ENCODE data around the gene FAM107B.
"Not testable (repeated sequence)": the region's sequence is repeated elsewhere in the genome, so short reads cannot be mapped to it uniquely, and the experiment has no call there.

Gene FAM107B

DNA sequence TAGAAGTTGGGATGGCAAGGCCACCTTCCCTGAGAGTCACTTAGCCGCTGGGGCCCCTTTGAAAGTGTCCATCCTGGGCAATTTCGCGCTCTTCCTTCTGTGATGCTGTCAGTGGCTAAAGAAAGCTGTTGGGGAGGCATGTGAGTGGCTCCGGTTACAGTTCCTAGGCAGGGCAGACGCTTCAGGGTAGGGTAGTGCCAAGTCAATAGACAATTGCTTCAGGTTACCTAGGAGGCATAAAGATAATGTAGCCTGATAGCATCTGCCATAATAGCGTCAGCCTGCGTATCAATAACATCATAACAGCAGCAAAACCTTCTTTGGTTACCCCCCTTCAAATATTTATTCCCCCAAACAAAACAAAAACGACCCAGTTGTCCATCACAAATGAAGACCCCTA is at the start of gene FAM107B:
Gene FAM107B, minus strand, starts transcription at position 101 of the 400 bp plus-strand sequence. CDS start 234 bp downstream, outside the sequence.
- no peaks in the 10 kb centered on the region for H3K27me3 Mint-ChIP-seq
- no peaks in the 10 kb centered on the region for H3K9me3 Mint-ChIP-seq
- peaks cover 6% of the 10 kb centered on the region for H3K4me1 Mint-ChIP-seq
- H3K4me3 Mint-ChIP-seq: no peak within 1 kb of the TSS
- no peak for DNase-seq
- no peak for ATAC-seq
- H3K27ac Mint-ChIP-seq: no peak within 1 kb of the TSS

DNA sequence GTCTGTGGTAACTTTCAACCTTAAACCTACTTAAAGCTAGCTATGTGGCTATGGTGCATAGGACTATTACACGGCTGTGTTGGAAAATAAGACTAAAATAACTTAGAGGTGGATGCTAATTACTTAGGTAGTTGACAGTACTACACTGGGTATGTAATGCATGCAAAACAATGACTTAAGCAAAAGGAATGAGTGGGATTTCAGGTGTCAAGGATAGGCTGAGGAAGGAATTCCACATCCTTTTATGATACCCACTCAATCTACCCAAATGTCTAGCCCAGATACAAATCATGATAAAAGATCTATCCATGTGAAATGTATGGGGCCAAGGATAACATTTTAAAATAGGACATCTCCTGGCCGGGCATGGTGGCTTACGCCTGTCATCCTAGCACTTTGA is 49.3 kb upstream of the FAM107B start:
- Mint-ChIP-seq H3K9me3 (no peaks in the 10 kb centered on the region), H3K4me1 (peaks cover 11% of the 10 kb centered on the region), H3K4me3 (no peak overlapping the region), H3K27me3 (peaks cover 7% of the 10 kb centered on the region), H3K27ac (no peak overlapping the region)
- DNase-seq: no peak
- no peak for ATAC-seq

- Mint-ChIP-seq H3K4me3 (no peak overlapping the region), H3K27ac (peak overlapping the region; percentile 64 to 72)
- peak in 1 of 2 donors; percentile 34 for DNase-seq
Measured at GRCh38 chr10:14822879-14823755, 48.4 kb upstream of the FAM107B start.

DNA sequence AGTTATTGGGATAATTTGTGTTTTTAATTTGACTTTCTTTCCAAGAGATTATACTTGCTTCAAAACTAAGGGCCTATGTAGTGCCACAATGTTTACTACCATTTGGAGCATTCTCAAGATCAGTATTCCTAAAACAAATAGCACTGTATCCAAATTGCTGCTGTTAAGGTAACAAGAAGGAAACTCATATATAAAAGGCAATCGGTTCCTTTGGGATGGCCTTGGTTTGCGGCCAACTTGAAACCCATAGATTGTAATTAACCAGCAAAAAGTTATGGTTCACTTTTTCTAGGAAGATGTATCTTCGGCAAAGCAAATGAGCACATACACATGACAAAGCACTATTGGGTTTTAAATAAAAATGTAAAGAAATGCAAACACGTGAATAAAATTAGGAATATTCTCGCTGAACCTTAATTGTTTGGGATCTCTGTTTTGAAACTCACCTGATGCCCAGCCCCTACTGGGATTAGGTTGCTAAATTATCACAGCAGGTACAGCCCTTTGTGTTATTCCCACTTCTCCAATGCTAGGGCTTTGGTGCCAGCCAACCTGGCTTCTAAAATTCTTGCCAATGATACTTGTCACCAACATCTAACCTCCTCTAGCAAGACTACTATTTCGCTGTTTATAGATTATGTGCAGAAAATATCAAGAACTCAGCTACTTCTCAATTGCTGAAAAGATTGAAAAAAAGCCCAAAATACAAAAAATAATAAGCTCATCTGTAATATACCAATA is 47.1 kb upstream of the FAM107B start:
- DNase-seq (no peak), ATAC-seq (no peak)
- H3K27ac Mint-ChIP-seq: no peak overlapping the region
- peaks cover 11% of the 10 kb centered on the region for H3K4me1 Mint-ChIP-seq
- no peaks in the 10 kb centered on the region for H3K9me3 Mint-ChIP-seq
- H3K4me3 Mint-ChIP-seq: no peak overlapping the region
- H3K27me3 Mint-ChIP-seq: peaks cover 7% of the 10 kb centered on the region

More at GRCh38 chr10:14822879-14823755, 48.4 kb upstream of the FAM107B start:
- Mint-ChIP-seq H3K4me1 (peaks cover 11% of the 10 kb centered on the region), H3K27me3 (peaks cover 7% of the 10 kb centered on the region), H3K9me3 (no peaks in the 10 kb centered on the region)
- peak; percentile 66 for ATAC-seq

- peaks cover 4% of the 10 kb centered on the region for H3K27me3 Mint-ChIP-seq
- no peak for ATAC-seq
- H3K4me1 Mint-ChIP-seq: peaks cover 11% of the 10 kb centered on the region
- H3K9me3 Mint-ChIP-seq: no peaks in the 10 kb centered on the region
- no peak overlapping the region for H3K4me3 Mint-ChIP-seq
- DNase-seq: no peak
- H3K27ac Mint-ChIP-seq: peak overlapping the region in 1 of 2 donors; percentile 61
Measured at GRCh38 chr10:14820775-14821154, 46.1 kb upstream of the FAM107B start.

DNA sequence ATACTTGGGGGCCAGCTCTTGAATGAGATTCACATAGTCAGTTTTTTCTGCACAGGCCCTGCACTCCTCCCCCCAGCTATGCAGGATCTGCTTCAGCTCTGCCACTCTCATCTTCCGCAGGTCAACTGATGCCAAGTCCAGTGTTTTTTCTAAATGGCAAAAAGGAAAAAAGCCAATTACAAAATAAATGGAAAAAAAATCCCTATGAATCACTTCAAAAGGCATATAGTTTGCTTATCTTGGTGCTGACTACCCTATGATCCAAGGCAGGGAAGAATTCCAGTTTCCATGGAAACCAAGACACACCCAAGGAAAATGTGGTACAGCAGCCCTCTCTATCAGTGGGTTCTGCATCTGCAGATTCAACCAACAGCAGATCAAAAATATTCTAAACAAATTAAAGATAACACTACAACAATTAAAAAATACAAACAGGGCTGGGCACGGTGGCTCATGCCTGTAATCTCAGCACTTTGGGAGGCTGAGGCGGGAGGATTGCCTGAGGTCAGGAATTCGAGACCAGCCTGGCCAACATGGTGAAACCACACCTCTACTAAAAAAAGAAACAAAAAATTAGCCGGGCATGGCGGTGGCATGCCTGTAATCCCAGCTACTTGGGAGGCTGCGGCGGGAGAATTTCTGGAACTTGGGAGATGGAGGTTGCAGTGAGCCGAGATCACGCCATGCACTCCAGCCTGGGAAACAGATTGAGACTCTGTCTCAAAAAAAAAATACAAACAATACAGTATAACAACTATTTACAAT is 45.5 kb upstream of the FAM107B start:
- DNase-seq: no peak
- peaks cover 11% of the 10 kb centered on the region for H3K4me1 Mint-ChIP-seq
- H3K9me3 Mint-ChIP-seq: no peaks in the 10 kb centered on the region
- no peaks in the 10 kb centered on the region for H3K27me3 Mint-ChIP-seq
- no peak for ATAC-seq
- no peak overlapping the region for H3K27ac Mint-ChIP-seq
- no peak overlapping the region for H3K4me3 Mint-ChIP-seq

DNA sequence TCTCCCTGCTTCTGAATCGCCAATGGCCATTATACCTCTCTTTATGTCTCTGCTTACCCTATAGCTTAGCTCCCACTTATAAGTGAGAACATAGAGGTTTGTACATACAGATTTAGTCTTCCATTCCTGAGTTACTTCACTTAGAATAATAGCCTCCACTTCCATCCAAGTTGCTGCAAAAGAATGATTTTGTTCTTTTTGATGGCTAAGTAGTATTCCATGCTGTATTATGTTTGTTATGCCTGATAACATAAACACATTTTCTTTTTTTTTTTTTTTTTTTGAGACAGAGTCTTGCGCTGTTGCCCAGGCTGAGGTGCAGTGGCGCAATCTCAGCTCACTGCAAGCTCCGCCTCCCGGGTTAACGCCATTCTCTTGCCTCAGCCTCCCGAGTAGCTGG is 42.0 kb upstream of the FAM107B start:
- not testable (repeated sequence) for H3K27me3 Mint-ChIP-seq, H3K4me3 Mint-ChIP-seq, DNase-seq, H3K27ac Mint-ChIP-seq, ATAC-seq, H3K9me3 Mint-ChIP-seq
- H3K4me1 Mint-ChIP-seq: peaks cover 22% of the 10 kb centered on the region

GRCh38 chr10:14815681-14816080 is 41.0 kb upstream of the FAM107B start:
- Mint-ChIP-seq H3K9me3 (no peaks in the 10 kb centered on the region), H3K4me3 (no peak overlapping the region), H3K27ac (peak overlapping the region in 1 of 2 donors; percentile 33), H3K4me1 (peaks cover 26% of the 10 kb centered on the region), H3K27me3 (no peaks in the 10 kb centered on the region)
- no peak for ATAC-seq
- DNase-seq: no peak

- Mint-ChIP-seq H3K27me3 (no peaks in the 10 kb centered on the region), H3K9me3 (no peaks in the 10 kb centered on the region), H3K4me1 (peaks cover 30% of the 10 kb centered on the region), H3K4me3 (no peak overlapping the region), H3K27ac (no peak overlapping the region)
- peak; percentile 60 for ATAC-seq
- DNase-seq: no peak
Measured at GRCh38 chr10:14812271-14812670, 37.6 kb upstream of the FAM107B start.

DNA sequence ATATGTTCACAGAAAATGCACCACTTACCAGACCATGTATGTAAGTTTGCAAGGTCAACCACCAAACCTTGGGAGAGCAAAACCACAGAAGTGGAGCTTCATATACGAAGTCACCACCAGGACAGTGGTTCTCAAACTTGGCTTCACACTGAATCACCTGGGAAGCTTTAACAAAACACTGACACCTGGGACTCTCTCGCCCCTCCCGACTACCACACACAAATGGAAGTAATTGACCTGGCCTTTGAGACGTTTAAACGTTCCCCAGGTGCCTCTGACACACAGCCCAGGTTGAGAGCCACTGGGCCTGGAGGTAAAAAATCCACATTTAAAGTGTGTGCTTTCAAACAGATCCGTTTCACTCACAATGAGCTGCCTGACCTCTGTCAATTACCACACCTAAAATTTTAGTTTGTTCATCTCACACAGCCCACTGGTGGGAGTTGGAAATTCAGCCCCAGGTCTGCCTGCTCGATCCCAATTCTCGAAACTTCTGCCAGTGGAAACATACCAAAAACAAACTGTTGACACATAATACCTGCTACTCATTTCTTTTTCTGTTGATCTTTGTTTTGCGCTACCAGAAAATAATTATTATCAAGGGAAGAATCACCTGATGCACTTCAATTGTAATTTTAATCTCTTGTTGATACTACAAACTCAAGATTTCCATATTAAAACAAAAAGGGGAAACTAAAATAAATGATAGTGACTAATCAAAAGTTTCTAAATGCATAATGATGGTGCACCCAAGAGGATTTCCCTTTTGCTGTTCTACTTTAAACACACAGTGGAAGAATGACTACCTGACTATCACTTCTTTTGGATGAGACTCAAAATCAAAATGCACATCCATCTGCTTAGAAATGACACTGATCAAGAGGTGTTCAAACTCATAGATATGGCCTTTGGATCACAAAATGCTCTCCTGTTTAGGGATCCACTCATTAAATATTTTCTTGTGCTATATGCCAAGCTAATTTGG is 36.6 kb upstream of the FAM107B start:
- DNase-seq (no peak), ATAC-seq (no peak)
- no peak overlapping the region for H3K4me3 Mint-ChIP-seq
- no peaks in the 10 kb centered on the region for H3K27me3 Mint-ChIP-seq
- H3K4me1 Mint-ChIP-seq: peaks cover 30% of the 10 kb centered on the region
- H3K27ac Mint-ChIP-seq: peak overlapping the region in 1 of 2 donors; percentile 19
- H3K9me3 Mint-ChIP-seq: no peaks in the 10 kb centered on the region

DNA sequence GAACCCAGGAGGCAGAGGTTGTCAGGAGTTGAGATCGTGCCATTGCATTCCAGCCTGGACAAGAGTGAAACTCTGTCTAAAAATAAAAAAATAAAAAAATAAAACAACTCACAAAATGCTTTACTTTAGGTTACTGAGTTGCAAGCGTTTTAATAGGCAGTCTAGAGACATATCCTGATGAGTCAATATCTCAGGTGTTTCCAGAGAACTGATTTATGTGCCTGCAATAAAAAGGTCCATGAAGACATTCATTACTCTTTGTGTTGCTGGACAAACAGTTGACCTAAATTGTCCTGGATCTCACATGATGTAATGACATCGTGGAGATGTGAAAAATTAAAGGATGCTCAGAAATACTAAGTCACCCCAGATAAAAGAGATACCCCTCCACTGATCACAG is 31.6 kb upstream of the FAM107B start:
- H3K9me3 Mint-ChIP-seq: no peaks in the 10 kb centered on the region
- no peak overlapping the region for H3K4me3 Mint-ChIP-seq
- ATAC-seq: no peak
- DNase-seq: no peak
- peaks cover 11% of the 10 kb centered on the region for H3K4me1 Mint-ChIP-seq
- no peak overlapping the region for H3K27ac Mint-ChIP-seq
- H3K27me3 Mint-ChIP-seq: no peaks in the 10 kb centered on the region

GRCh38 chr10:14803827-14804226 is 29.1 kb upstream of the FAM107B start:
- Mint-ChIP-seq H3K27ac (no peak overlapping the region), H3K9me3 (no peaks in the 10 kb centered on the region), H3K4me3 (no peak overlapping the region), H3K27me3 (no peaks in the 10 kb centered on the region), H3K4me1 (no peaks in the 10 kb centered on the region)
- DNase-seq: no peak
- no peak for ATAC-seq

DNA sequence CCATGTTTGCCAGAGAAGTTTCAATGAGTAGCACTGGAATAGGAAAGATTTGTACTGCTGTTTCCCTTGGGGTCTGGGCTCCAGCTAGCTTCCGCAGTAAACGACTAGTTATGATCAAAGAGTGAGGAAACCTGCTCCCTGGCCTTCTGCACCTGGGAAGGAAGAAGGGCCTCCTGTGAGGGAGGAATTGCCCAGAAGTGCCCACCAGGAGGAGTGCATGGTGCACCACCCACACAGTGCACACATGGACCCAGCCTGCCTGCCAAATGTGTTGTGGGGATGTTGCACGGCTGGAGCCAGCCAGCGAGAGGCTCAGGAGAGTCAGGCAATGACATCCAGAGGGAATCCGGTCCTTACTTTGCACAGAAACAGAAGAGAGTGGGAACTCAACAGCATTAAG is 27.0 kb upstream of the FAM107B start:
- H3K4me1 Mint-ChIP-seq: no peaks in the 10 kb centered on the region
- ATAC-seq: no peak
- no peak overlapping the region for H3K4me3 Mint-ChIP-seq
- no peaks in the 10 kb centered on the region for H3K9me3 Mint-ChIP-seq
- no peak overlapping the region for H3K27ac Mint-ChIP-seq
- H3K27me3 Mint-ChIP-seq: no peaks in the 10 kb centered on the region
- no peak for DNase-seq

DNA sequence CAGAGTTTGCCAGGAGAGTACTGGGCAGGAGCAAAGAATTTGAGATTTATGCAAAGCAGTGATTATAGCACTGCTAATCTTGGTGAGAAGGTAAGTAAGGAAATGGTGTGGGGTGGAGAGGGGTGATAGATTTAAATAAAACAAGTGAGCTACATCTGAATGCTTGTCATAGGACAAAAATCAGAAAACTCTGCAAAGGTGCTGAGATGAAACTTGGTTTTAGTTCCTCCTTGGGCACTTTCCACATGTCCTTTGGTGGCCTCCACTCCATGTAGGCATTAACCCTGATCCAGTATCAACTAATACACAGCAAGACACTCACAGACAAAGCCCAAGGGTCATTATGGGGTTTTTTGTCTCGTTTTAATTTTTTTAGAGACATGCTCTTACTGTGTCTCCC is 25.7 kb upstream of the FAM107B start:
- Mint-ChIP-seq H3K4me3 (no peak overlapping the region), H3K9me3 (peaks cover 0 to under 1% of the 10 kb centered on the region in 2 donors), H3K27me3 (no peaks in the 10 kb centered on the region), H3K27ac (no peak overlapping the region), H3K4me1 (no peaks in the 10 kb centered on the region)
- ATAC-seq: no peak
- DNase-seq: no peak
